ENCODE measurements around the gene NUP205.

- TF ChIP-seq SUZ12 (IDR thresholded peaks at IDR 0.05; ENCODE audit: extremely low read depth, insufficient read depth, insufficient read length) (no peak), YY1 (IDR thresholded peaks at IDR 0.05; ENCODE audit: insufficient read depth, insufficient read length) (no peak)
These were observed 90.5 kb downstream of the NUP205 start for GRCh38 chr7:135648235-135648634.
